GM12865 (cell line): ENCODE data around the gene HOXC11.

Experiments used
- DNase-seq: peaks from one replicate; pipeline ENCODE4 v3.0.0; 2010; ENCODE audit warnings: low read depth
- H3K4me3 ChIP-seq: 2 replicates; pipeline ENCODE4 v1.5.1; 2011; ENCODE audit warnings: mild to moderate bottlenecking, low read depth, low read length, control low read depth
- CTCF ChIP-seq: IDR thresholded peaks from 2 replicates; pipeline ENCODE4 v1.5.1; 2011; ENCODE audit warnings: low read length, control low read depth, low read depth, inconsistent platforms; ENCODE audit not compliant: insufficient read depth; ENCODE audit errors: missing control alignments

Gene HOXC11

DNA sequence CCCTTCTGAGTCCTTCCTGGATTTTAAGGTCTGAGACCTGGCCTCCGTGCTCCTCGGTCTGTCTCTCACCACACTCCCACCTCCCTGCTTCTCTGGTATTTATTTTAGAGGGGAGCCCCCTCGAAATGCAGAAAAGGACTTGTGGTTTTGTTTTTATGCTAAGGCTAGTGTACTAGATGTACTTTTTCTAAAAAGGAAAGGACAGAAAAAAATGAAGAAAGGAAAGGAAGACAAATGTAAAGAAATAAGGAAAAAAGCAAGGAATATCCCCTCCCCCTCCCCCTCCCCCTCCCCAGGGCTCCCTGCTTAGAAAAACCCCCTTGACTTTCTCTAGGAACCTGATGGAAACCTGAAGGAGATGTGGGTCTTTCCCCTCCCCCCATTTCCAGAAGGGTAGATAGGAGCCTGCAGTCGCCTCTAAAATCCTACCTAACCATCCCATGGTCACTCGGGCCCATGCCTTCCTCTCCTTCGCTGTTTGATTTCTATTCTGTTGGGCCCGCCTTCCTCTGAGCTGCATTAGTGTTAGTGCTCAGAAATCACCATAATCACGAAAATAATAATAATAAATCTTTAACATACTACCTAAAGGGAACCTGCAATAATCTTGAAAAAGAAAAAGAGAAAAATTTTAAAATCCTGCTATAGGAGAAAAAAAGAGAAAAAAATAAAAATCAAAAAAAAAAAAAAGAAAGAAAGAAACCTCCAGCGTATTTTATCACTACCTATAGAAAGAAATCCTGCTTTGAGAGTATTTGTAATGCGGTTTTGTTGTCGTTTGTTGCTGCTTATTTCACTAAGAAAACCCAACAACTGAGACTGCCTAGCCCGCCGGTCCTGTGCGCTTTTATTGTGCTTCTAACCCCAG, 39.0 kb downstream of the HOXC11 start:
- DNase-seq, result no peak
- no peak overlapping the region for H3K4me3 ChIP-seq
- no peak for TF ChIP-seq CTCF

DNA sequence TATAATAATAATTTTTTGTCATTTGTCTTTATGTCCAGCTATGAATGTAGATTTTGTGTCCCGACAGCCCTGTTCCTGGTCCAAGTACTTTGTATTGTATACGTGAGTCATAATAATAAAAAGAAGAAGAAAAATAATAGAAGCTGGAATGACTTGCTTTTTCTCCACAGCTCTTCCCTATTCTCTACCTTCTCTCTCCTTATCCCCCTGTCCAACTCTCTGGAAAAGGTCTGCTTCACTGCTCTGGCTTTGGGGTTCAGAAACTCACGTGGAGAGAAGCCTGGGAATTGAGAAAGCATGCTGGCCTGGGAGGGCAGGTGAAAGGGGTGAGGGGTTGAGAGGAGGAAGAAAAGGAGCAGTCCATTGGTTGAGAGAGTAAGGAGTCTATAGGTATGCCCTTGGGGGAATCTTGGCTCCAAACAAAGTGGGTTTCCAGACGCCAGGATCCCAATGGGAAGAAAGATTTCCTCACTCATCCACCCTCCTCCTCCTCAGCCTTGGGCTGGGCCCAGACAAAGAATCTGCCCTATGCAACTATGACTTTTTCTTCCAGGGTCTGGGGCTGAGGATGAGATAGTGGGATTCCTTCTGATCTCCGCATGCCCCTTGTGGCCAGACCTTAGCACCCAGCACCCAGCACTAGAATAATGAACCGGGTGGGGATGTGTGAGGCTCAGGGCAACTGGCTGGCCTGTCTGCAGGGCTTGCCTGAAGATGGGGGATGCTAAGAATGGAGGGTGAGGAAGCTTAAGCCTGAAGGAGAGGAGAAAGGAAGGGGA, 39.9 kb downstream of the HOXC11 start:
- H3K4me3 ChIP-seq, result no peak overlapping the region
- DNase-seq, result no peak
- peak; percentile 14 for TF ChIP-seq CTCF

- DNase-seq, result no peak
- TF ChIP-seq CTCF, result no peak
- no peak overlapping the region for H3K4me3 ChIP-seq
These were observed 41.6 kb downstream of the HOXC11 start for GRCh38 chr12:54014377-54015017.

DNA sequence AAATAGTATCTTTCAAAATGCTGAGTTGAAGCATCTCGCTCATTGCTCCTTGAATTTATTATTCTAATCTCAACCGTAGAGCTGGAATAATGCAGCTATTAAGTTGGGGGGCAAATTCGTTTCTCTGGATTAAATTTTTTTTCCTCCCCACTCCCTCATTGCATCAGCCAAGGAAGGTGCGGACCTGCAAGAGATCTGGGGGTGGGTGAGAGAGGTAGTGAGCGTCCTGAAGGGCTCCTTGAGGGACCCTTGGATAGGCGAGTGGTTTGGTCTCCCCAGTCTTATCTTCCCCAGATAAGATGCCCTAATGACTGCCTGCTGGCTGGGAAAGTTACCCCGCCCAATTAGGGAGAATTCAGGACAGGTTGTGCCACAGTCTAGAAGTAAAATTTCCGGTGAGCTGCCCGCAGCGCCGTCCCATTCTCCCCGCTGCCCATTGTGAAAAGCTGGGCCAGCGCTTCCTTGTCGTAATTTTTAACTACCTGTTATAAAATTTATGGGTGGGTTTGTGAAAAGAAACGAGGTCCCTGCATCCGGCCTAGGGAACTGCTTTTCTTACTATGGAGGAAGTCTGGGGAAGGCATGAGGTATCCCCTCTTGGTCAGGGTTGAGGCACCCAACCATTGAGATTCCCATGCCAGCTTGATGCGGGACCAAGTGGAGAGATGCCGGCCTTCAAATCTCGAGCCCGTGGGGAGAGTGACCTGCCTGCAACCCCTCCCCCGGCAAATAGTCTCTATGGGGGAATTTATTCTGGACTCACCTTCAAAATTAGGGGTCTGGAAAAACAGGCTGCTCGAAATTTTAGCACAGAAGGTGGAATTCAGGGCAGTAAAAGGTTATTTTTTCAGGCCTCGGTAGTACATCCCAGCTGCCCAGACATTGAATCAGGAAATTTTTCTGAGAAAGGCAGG, 42.3 kb downstream of the HOXC11 start:
- no peak for TF ChIP-seq CTCF
- no peak for DNase-seq
- H3K4me3 ChIP-seq, result no peak overlapping the region

DNA sequence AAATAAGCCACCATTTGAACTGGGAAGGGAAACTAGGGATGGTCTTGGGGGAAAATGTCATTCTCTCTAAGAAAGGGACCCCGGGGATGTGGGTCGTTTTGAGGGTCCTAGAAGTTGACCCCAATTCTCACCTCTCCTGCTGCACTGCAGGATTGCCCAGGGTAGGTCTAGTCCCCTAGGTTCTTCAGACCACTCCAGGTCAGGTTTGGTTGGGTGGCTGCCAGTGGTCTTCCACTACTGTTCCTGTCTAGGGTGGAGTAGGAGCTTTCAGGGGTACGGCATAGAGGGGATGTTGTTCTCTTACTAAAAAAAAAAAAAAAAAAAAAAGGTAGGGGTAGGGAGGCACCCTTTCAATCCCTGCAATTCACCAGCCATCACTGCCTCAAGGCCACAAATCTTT, 43.1 kb downstream of the HOXC11 start:
- no peak overlapping the region for H3K4me3 ChIP-seq
- no peak for DNase-seq
- no peak for TF ChIP-seq CTCF

DNA sequence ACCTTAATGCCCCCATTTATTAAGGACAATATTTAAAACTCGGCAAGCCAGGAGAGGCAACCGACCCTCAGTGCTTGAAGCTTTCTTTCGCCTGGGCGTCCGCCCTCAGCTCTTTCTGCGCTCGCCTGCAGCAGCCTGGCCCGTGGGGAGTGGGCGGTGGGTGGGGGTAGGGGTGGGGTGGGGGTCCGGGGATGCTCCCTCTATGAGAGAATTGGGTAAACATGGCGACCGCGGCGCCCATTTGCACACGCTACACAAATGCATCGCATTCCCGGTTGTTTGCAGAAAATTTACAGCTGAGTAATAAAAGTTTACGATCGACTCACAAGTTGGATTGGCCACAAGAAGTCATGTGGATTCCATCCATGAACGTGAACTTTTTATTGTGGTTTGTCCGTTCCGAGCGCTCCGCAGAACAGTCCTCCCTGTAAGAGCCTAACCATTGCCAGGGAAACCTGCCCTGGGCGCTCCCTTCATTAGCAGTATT, 43.6 kb downstream of the HOXC11 start:
- H3K4me3 ChIP-seq, result no peak overlapping the region
- no peak for TF ChIP-seq CTCF
- DNase-seq, result no peak
